Femur (tissue), 1 donor: Measurements from ENCODE around the gene C12orf75.
A peak's percentile ranks its signal among the peaks of the same experiment; 100 is the strongest.
"Not testable (repeated sequence)": the region's sequence is repeated elsewhere in the genome, so short reads cannot be mapped to it uniquely, and the experiment has no call there.

Source experiments
- DNase-seq: peaks from one replicate; pipeline ENCODE4 v3.0.0-alpha.2; 2017

The C12orf75 gene

DNA sequence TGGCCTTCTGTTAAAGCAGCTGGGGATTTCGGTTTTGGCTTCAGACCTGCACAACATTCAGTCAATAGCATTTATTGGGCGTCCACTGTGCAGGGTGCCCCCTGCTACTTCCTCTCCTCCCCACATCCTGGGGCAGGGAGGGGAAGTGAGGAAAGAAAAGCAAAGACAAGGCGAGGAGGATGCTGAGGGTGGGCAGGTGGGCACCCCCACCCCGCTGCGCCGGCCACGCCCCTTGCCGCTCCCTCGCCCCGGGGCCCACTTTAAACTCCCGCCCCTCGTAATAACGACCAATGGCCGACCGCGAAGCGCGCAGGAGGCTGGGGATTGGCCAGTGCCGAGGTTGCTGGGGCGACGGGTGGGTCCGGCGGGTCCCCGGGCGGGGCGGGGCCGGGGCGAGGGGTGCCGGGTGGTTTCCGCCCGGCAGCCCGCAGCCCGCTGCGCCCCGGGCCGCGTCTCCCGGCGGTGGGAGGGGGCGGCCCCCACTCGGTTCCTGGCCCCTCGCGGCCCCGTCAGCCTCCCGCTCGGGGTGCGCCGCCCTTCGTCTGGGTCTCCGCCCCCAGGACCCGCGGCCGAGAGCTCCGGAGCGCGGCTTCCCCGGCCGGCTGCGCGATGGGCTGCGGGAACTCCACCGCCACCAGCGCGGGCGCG is at the start of gene C12orf75:
TSS of gene C12orf75 (plus strand) at position 409 of the 648 bp plus-strand sequence. CDS start at position 610, 201 bp downstream.
- DNase-seq, result peak; percentile 90

DNA sequence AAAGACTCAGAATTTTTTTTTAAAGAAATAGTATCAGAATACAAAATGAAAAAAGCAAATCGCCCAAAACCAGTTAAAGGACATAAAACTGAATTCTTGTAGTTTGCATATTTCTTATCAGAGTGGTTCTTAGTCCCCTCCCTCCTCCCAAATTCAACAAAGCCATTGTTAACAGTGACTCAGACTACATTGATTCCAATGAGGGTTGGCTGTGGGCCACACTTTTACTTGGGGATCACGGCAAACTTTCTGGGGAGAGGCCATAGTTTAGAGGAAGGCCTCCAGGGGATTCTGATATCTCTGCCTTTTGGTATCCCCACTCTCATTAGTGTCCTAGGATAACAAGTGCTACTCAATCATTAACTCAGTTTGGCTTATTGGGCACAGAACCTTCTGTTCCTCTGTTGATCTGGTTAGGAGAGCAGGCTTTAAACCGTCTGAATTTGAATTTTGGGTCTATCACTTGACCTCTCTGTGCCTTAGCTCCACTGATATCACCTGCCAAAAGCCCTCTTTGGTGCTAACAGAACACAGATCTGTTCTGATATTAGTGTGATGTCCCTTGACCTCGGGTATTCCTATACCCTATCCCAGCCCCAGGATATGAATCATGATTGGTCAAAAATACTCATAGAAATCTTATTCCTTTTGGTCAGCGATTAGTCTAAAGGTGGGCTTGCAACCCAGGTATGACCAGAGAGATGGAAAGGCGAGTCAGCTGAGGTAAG is 49.4 kb upstream of the C12orf75 start:
- no peak for DNase-seq

GRCh38 chr12:105281694-105282049 is 48.8 kb upstream of the C12orf75 start:
- DNase-seq, result no peak

DNA sequence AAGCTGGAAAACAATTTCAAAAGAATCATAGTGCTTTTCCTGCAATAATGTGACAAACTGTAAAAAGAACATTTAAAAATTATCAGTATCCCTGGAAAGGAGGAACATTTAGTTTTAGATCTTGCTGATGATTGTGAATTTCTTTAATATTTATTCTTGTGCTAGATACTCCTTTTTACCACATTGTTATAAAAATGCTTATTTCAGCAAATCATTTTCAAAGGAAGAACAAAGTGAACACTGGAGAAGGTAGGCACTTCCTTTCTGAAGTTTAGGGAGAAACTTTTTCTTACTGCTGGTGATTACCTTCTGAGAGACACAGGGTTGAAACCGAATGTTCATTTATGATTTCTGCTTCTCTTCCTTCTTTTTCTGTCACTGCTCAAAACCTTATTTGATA is 45.1 kb upstream of the C12orf75 start:
- DNase-seq, result no peak

DNA sequence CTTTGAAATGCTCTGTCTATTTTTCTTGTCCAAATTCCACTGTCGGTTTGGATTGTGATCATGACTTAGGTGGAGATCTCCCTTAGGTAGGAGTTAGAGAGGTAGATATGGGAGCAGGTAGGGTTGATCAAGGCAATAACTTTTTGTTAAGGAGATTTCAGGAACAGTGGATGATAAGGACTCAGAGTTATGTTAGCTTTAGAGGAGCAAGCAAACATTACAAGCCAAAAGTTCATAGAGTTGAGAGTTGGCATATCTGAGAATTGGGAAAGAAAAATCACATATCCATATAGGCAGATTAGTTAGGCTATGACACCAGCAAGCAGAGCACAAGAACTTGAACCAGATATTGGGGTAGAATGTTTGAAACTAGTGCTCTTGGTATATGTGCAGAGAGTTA is 43.1 kb upstream of the C12orf75 start:
- no peak for DNase-seq

DNA sequence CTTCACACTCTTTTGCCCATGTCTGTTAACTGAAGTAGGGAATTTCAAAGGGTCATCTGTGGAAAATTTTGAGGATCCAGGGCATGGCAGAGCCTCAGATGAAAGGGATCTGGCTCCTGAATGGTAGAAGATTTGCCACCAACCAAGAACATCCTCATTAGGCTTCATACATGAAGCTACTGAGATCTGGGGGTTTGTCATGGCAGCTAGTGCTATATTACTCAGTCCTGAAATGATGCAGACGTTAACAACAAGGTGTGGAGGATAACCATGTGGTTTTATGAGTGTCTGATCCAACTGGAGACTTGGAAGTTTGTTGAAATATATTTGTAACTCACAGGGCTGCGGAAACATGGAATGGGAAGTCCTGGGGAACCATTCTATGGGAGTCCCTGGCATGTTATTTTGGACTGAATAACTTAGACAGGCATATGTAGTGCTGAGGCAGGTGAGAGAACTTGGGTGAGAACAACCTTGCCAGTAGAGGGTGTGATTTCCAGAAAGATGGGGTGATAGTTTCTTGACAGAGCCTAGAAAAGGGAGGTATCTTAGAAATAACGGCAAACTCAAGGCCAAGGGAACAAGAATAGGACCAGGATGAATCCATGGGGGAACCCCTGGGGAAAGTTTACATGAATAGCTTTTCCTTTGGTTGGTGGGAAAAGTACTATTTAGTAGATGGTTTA is 42.0 kb upstream of the C12orf75 start:
- no peak for DNase-seq

GRCh38 chr12:105289114-105289904 is 41.2 kb upstream of the C12orf75 start:
- DNase-seq, result no peak

DNA sequence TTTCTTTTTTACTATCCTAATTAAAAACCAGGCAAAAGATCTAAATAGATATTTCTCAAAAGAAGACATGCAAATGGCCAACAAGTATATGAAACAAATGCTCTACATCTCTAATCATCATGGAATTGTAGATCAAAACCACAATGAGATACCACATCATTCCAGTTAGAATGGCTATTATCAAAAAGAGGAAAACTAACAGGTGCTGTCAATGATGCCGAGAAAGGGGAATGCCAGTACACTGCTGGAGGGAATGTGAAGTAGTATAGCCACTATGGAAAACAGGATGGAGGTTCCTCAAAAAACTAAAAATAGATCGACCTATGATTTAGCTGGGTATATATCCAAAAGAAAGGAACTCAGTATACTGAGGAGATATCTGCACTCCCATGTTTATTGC is 39.0 kb upstream of the C12orf75 start:
- no peak for DNase-seq

DNA sequence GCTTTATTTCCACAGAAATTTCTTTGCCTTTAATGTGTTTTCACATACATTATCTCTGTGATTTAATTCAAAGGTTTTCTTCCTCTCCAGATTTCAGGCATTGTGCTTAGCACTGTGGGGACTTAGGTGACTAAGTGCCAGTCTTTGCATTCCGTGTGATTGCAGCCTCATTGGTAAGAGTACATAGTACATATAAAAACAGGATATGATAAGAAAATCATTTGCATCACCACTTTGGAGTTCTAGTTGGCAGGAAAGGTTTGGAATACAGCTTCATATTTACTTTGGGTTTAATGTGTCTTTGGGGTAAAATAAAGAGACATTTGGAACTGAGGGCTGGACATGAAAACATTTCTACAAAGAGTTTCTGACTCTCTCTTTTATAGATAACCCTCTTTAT is 37.8 kb upstream of the C12orf75 start:
- DNase-seq, result no peak

DNA sequence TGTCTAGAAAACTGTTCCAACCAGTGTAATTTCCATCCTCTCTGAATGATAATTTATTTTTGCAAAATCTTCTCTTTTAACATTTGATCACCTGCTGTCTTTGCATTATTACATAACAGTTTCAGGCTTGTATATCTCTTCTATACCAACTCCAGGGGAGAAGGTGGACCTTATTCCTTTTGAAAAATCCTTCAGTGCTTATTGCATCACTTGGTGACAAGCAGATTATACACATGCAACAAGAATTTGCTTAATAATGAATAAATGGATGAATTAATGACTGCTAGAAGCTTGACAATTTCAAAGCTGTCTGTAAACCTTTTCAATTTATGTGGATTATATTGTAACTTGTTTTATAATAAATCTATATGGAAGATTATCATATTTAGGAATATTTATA is 37.3 kb upstream of the C12orf75 start:
- DNase-seq, result no peak

GRCh38 chr12:105294161-105294560 is 36.3 kb upstream of the C12orf75 start:
- no peak for DNase-seq

DNA sequence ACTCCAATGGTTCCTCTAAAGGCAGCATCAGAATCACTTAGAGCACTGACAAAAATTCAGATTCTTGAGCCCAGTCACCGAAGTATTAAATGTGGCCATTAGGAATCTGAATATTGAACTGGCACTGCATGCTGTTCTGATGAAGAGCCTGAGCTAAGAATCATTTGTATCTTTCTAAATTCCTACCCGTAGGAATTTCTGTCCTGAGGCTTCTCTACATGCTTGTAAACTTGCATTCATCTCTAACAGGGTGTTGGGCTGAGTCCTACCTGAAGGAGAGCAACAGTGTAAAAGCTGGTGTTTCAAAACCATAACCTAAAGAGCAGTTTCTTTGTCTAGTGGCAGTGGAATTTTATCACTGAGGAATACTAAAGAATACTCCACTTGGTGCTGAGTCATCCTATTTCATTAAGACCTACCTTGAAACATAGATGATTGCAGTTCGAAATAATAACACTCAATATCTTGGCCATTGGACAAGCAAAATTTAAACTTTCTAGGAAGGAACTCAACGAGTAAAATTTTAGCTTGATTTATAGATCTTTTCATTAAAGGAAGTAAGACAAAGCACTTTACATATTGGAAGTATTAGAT is 35.5 kb upstream of the C12orf75 start:
- no peak for DNase-seq

DNA sequence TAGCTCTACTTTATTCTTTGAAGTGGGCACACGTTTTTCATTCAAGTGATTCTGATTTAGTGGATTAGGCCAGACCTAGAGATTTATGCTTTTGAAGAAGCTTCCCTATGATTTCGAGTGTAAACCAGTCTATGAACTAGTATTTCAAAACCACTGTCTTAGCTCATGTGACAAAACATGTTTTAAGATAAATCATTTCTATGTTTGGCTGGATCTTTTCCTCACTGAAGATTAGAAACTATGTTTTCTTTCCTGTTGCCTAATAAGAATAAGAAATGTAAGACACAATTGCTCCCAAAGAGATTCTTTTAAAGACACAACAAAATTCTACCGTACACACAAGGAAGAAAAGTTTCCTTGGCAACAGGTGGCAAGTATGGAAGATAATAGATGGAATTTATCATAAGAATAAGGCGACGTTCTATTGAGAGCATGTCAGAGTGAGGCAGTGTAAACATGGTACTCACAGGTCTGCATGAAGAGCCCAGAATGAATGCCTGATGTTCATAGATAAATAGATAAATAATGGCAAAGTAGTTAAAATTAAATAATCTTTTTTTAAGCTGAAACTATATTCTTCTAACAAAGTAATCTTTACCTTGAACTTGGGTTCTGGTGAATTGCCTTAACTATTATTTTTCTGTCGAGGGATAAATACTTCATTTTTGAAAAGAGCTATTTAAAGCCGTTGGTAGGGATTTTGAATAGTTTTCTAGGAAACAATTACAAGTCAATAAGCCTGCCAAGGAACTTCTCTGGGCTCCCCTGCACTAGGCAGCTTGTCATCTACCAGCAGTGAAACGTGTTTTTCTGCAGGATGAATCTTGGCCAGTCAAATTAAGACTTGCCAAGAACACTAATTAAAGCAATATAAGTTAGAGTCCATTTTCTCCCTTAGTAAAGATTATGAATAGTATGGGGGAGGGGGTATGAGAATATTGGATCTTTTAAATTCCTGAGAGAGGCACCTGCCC is 34.1 kb upstream of the C12orf75 start:
- DNase-seq, result no peak

GRCh38 chr12:105300883-105301282 is 29.6 kb upstream of the C12orf75 start:
- DNase-seq, result no peak

DNA sequence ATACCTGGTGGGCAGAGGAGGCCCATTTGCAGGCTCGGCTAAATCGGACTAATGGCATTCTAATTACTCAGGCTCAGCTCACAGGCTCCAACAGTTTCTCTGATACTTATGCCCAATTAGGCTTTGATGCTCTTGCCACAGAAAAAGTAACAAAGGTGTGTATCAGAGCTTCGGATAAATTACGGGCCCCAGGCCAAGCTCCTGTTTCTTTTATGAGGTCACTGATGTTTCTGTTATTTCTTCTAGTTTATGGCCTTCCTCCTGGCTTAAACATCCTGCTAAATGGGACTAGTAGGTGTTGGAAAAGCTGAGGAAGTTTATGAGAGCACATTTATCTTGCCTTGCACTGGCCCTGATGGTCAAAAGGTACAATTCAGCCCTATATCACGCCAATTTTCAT is 28.8 kb upstream of the C12orf75 start:
- DNase-seq, result no peak

DNA sequence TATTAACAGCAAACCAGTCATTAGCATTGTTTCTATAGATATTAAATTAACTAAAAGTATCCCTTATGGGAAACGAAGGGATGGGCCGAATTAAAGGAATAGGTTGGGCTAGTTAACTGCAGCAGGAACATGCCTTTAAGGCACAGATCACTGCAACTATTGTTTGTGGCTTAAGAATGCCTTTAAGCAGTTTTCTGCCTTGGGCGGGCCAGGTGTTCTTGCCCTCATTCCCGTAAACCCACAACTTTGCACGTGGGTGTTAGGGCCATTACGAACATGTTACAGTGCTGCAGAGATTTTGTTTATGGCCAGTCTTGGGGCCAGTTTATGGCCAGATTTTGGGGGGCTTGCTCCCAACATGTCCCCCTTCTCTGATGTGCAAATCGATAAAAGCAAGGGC is 27.5 kb upstream of the C12orf75 start:
- not testable (repeated sequence) for DNase-seq

- not testable (repeated sequence) for DNase-seq
Measured at GRCh38 chr12:105304626-105305025, 25.9 kb upstream of the C12orf75 start.

DNA sequence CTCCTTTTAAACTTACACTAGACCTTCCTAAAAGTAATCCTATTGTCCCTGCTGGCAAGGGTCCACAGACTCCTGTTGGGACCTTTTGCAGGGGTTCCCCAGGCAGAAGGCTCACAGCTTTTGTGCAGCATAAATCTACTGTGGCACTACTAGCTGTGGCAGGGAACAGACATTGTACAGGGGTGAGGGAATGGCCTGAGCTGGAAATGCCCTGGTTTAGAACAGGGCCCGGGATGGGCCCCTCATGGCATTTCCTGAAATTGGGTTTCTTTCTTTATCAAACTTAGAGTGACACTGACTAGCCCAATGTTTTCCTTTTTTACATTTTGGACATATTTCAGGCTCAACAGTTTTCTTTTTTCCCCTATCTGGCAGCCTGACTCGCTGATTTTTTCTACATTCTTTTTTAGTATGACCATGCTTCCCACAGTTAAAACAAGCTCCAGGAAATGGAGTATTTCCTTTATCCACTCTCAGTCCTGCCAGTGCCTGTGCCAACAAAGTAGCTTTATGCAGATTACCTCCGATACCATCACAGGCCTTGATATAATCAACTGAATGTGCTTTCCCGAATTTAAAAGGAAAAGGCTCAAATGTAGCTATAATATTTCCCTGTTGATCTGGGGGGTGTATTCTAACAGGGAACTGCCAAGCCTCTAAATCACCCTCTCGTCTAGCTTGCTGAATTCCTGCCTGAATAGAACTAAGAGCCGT is 22.7 kb upstream of the C12orf75 start:
- DNase-seq, result not testable (repeated sequence)

GRCh38 chr12:105308839-105309238 is 21.7 kb upstream of the C12orf75 start:
- not testable (repeated sequence) for DNase-seq

DNA sequence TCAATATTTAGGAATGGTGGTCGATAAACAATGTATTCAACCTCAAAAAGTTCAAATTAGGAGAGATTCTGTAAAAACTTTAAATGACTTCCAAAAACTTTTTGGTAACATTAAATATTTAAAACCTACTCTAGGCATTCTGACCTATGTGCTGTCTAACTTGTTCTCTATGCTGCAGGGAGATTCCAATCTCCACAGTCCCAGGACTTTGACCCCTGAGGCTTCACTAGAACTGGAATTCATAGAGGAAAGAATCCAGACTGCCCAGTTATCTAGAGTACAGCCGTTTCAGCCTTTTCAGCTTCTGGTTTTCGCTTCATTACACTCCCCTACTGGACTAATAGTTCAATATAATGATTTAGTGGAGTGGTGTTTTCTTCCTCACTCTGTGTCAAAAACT is 21.1 kb upstream of the C12orf75 start:
- not testable (repeated sequence) for DNase-seq
